Right lobe of liver (tissue), 6 donors: ENCODE data around the gene IFI27L1. TPM values are rescaled to one million over a fixed set of nuclear protein-coding genes. Genes with fewer than 3 reads are reported as not detected.

Experiments
- ATAC-seq, 4 donors: fragments of 200-7000 bp; cut with Tn5 transposase; one replicate each; pipeline ENCODE4 v1.9.1; 2020; ENCODE audit warnings: mild to moderate bottlenecking in 4 of 4, moderate library complexity in 4 of 4
- DNase-seq, 3 donors: peaks; one replicate each; pipeline ENCODE4 v3.0.0-alpha.2; 2020
- H3K27ac ChIP-seq, 3 donors: fragments of 200-600 bp; one replicate each; pipeline ENCODE4 v1.8.0; 2022
- H3K27me3 ChIP-seq, 2 donors: fragments of 200-600 bp; one replicate each; pipeline ENCODE4 v1.8.0; 2022
- H3K36me3 ChIP-seq, 4 donors: fragments of 200-600 bp; sonication (generic) in 1 of 4; one replicate each; pipeline versions ENCODE4 v1.5.1 to v1.8.0; 2017 to 2022; ENCODE audit warnings: control low read depth in 1 of 4
- H3K4me1 ChIP-seq, 4 donors: fragments of 200-600 bp; sonication (generic) in 1 of 4; one replicate each; pipeline versions ENCODE4 v1.5.1 to v1.8.0; 2017 to 2022; ENCODE audit warnings: control low read depth in 1 of 4
- H3K4me3 ChIP-seq, 3 donors: fragments of 200-600 bp; one replicate each; pipeline ENCODE4 v1.8.0; 2022
- H3K9me3 ChIP-seq, 4 donors: fragments of 200-600 bp; sonication (generic) in 1 of 4; one replicate each; pipeline versions ENCODE4 v1.5.1 to v1.8.0; 2017 to 2022; ENCODE audit warnings: control low read depth in 1 of 4
- POLR2A ChIP-seq: fragments of 450-650 bp; IDR thresholded peaks from one replicate; pipeline ENCODE4 v1.6.1; 2017; ENCODE audit warnings: antibody characterized with exemption, mild to moderate bottlenecking
- WGBS: methylation state at CpG from one replicate; pipeline ENCODE4 v1.1.6; 2018; ENCODE audit warnings: low coverage, low lambda C conversion rate; ENCODE audit not compliant: insufficient coverage; ENCODE audit errors: missing lambda C conversion rate; 5-methylcytosine and 5-hydroxymethylcytosine counted together
- intact Hi-C, 2 donors: fragments of 100-400 bp; cut with DNase I; formaldehyde crosslinking; loops; one replicate each; pipeline versions ENCODE4 v1.11.2 to v1.14.1; 2022
- total RNA-seq, 6 experiments: library from RNA; depleted of rRNA in 2 of 6; stranded (reverse); fragments of >200 nt in 2 of 6; fragmentation: NEBNext Ultra II Directional in 3 of 6; extraction: Animal tissue kit (Norgen Biotek cat#: 25700) in 3 of 6; gene quantifications; one replicate each; pipeline versions ENCODE4 v1.1.0 to v1.2.4, GENCODE V29; 2016 to 2023
- TF ChIP-seq, protein P1 (sequence below), 4 donors: fragments of 200-600 bp in 3 of 4; fragments of 450-650 bp in 1 of 4; IDR thresholded peaks; one replicate each; pipeline versions ENCODE4 v1.5.1 to v1.8.0; 2016 to 2022; ENCODE audit warnings: antibody characterized with exemption in 4 of 4, mild to moderate bottlenecking in 2 of 4
- donor health status: DM: no; HTN: yes; CAD: no.
- donor health status: DM: no; HTN: no; CAD: no.
- donor health status: DM: no; HTN: no; CAD: no.
- donor health status: DM: no; HTN: yes; CAD: no.
- donor health status: DM: no; HTN: yes; CAD: no.

Gene IFI27L1
- total RNA-seq, 6 experiments from 2014 or later, result 2.6 to 8.2 (median 5.3) TPM

- WGBS, result 91% methylated on average over 1 of the region's 2 CpGs
- Histone ChIP-seq H3K27me3 (no peaks in the 10 kb centered on the region), H3K4me3 (no peak overlapping the region), H3K27ac (no peak overlapping the region), H3K36me3 (no peaks in the 10 kb centered on the region), H3K9me3 (no peaks in the 10 kb centered on the region), H3K4me1 (peaks cover 0 to 2% (median 0%) of the 10 kb centered on the region in 4 donors)
- DNase-seq (no peak), ATAC-seq (no peak)
- intact Hi-C loops, result no loop called here
- TF ChIP-seq, protein P1, sequence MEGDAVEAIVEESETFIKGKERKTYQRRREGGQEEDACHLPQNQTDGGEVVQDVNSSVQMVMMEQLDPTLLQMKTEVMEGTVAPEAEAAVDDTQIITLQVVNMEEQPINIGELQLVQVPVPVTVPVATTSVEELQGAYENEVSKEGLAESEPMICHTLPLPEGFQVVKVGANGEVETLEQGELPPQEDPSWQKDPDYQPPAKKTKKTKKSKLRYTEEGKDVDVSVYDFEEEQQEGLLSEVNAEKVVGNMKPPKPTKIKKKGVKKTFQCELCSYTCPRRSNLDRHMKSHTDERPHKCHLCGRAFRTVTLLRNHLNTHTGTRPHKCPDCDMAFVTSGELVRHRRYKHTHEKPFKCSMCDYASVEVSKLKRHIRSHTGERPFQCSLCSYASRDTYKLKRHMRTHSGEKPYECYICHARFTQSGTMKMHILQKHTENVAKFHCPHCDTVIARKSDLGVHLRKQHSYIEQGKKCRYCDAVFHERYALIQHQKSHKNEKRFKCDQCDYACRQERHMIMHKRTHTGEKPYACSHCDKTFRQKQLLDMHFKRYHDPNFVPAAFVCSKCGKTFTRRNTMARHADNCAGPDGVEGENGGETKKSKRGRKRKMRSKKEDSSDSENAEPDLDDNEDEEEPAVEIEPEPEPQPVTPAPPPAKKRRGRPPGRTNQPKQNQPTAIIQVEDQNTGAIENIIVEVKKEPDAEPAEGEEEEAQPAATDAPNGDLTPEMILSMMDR (IDR thresholded peaks at IDR 0.05), result no peak
- no peak for TF ChIP-seq POLR2A
Measured at GRCh38 chr14:94109915-94110250, 28.8 kb downstream of the IFI27L1 start.

- H3K36me3 ChIP-seq, result no peaks in the 10 kb centered on the region
- peak within 1 kb of the TSS; percentile 29 to 56 (median 43) for H3K27ac ChIP-seq
- H3K4me1 ChIP-seq, result peaks cover 0 to 8% (median 0%) of the 10 kb centered on the region in 4 donors
- H3K27me3 ChIP-seq, result no peaks in the 10 kb centered on the region
- peak within 1 kb of the TSS; percentile 9 to 33 (median 21) for H3K4me3 ChIP-seq
- TF ChIP-seq, protein P1 (IDR thresholded peaks at IDR 0.05), result no peak
- TF ChIP-seq POLR2A, result no peak
- H3K9me3 ChIP-seq, result no peaks in the 10 kb centered on the region
- ATAC-seq (peak; percentile 25 to 58 (median 50)), DNase-seq (no peak)
- WGBS, result 59% methylated on average over 10 of the region's 14 CpGs
- intact Hi-C loops, result no loop called here
Measured at GRCh38 chr14:94110552-94111181, 29.6 kb downstream of the IFI27L1 start, which contains the start of gene IFI27. TSS of gene IFI27 (plus strand) at chr14:94110736.

DNA sequence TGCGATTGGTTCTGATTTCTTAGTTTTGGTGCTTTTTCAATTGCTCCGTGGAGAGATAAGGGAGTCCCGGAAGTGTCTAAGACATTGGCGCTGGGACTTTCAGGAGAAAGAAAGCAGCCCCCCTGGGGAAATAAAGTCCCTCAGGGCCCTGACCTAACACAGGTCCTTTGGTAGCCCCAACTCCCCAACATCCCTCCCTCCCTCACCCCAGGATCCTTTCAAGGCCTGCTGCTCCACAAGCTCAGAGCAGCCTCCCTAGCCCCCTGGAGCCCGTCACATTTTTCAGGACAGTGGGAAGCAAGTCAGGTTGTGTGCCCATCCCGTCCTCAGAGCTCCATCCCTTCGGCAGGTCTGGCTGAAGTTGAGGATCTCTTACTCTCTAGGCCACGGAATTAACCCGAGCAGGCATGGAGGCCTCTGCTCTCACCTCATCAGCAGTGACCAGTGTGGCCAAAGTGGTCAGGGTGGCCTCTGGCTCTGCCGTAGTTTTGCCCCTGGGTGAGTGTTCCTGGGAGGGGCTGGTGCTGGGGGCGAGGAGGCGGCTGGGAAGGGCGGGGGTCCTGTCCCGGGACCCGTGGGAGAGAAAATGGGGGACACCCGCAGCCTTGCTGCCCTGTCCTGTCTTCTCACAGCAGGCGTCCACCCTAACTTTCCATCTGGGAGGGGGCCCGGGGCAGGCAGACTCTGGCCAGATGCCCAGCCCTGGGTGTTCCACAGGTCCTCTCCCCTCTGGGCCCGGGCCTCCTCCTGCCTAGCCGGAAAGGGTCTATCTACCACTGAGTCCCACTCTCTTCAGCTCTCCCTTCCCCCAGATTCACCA is 30.4 kb downstream of the IFI27L1 start:
- intact Hi-C loops, result no loop called here
- 77% methylated on average over 10 of the region's 20 CpGs for WGBS
- Histone ChIP-seq H3K9me3 (no peaks in the 10 kb centered on the region), H3K36me3 (no peaks in the 10 kb centered on the region), H3K27ac (peak overlapping the region; percentile 29 to 56 (median 43)), H3K4me1 (peaks cover 0 to 8% (median 0%) of the 10 kb centered on the region in 4 donors), H3K4me3 (peak overlapping the region; percentile 9 to 33 (median 21)), H3K27me3 (no peaks in the 10 kb centered on the region)
- ATAC-seq (peak in 1 of 4 donors; percentile 8), DNase-seq (no peak)
- TF ChIP-seq, protein P1 (IDR thresholded peaks at IDR 0.05), result no peak
- no peak for TF ChIP-seq POLR2A

GRCh38 chr14:94112513-94113063 is 31.5 kb downstream of the IFI27L1 start:
- no peaks in the 10 kb centered on the region for H3K9me3 ChIP-seq
- H3K27me3 ChIP-seq, result no peaks in the 10 kb centered on the region
- no peak for TF ChIP-seq POLR2A
- TF ChIP-seq, protein P1 (IDR thresholded peaks at IDR 0.05), result no peak
- no peak overlapping the region for H3K4me3 ChIP-seq
- DNase-seq (no peak), ATAC-seq (no peak)
- H3K27ac ChIP-seq, result no peak overlapping the region
- H3K4me1 ChIP-seq, result peaks cover 0 to 8% (median 0%) of the 10 kb centered on the region in 4 donors
- no peaks in the 10 kb centered on the region for H3K36me3 ChIP-seq
- intact Hi-C loops, result no loop called here
- 82% methylated on average over 3 of the region's 6 CpGs for WGBS
